Measurements from ENCODE around the gene LIN52. TPM values are rescaled to one million over a fixed set of nuclear protein-coding genes. Genes with fewer than 3 reads are reported as not detected.

Gene LIN52
- total RNA-seq, 1 experiment from 2014 or later = 6.7 TPM

DNA sequence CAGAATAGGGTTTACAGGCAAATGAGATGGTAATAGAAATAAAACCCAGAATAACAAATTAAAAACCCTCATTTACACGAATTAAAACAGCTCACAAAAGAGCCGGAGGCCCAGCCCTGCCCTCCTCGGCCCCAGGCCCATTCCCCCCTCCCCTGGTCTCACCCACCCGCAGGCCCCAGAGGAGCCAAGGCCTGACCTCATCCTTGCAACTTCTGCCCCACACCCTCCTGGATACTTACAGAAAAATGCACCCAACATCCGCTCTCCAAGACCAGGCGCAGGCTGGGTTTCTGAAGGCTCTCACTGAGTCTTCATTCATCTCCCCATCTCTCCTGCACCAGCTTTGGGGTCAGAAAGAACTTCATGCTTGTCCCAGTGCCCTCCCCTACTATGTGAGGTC lies 138.3 kb downstream of the LIN52 start:
- BruUV-seq (replicated peaks) = no TSS peak
- no peak overlapping the region for H3K4me3 ChIP-seq (ENCODE audit: low read depth in 2 of 2, low read length in 2 of 2)
- in situ Hi-C loops (cut with HindIII; ENCODE audit: low pct_unique_long_range_greater_than_20kb, low sequenced_read_pairs) (no loop called here), intact Hi-C loops (cut with micrococcal nuclease; ENCODE audit: unreplicated experiment) (no loop called here)
- no peaks in the 10 kb centered on the region for H3K9me3 ChIP-seq (ENCODE audit: control insufficient read depth, insufficient read depth, low read depth, low read length)
- H3K4me1 ChIP-seq (ENCODE audit: control insufficient read depth, insufficient read depth, low read length) = no peaks in the 10 kb centered on the region
- no peaks in the 10 kb centered on the region for H3K36me3 ChIP-seq (ENCODE audit: control insufficient read depth, insufficient read depth, low read length)
- no peaks in the 10 kb centered on the region for H3K27me3 ChIP-seq (ENCODE audit: control insufficient read depth, insufficient read depth, low read length)
- POLR2A ChIA-PET = no interaction called here
- CTCF ChIA-PET = no interaction called here
- no peak overlapping the region for H3K27ac ChIP-seq (ENCODE audit: low read length)
- ATAC-seq (no peak), DNase-seq (ENCODE audit: low read depth, low spot score) (no peak)
- TF ChIP-seq, protein P1, sequence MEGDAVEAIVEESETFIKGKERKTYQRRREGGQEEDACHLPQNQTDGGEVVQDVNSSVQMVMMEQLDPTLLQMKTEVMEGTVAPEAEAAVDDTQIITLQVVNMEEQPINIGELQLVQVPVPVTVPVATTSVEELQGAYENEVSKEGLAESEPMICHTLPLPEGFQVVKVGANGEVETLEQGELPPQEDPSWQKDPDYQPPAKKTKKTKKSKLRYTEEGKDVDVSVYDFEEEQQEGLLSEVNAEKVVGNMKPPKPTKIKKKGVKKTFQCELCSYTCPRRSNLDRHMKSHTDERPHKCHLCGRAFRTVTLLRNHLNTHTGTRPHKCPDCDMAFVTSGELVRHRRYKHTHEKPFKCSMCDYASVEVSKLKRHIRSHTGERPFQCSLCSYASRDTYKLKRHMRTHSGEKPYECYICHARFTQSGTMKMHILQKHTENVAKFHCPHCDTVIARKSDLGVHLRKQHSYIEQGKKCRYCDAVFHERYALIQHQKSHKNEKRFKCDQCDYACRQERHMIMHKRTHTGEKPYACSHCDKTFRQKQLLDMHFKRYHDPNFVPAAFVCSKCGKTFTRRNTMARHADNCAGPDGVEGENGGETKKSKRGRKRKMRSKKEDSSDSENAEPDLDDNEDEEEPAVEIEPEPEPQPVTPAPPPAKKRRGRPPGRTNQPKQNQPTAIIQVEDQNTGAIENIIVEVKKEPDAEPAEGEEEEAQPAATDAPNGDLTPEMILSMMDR (IDR thresholded peaks at IDR 0.05) = no peak
- TF ChIP-seq SIN3A (IDR thresholded peaks at IDR 0.05; ENCODE audit: borderline replicate concordance, insufficient read depth, low read depth, low read length) (no peak), TCF7L2 (IDR thresholded peaks at IDR 0.05; ENCODE audit: low read depth, low read length) (no peak), POLR2AphosphoS5 (IDR thresholded peaks at IDR 0.05; ENCODE audit: low read depth, low read length) (no peak)
- TF ChIP-seq, protein P2, sequence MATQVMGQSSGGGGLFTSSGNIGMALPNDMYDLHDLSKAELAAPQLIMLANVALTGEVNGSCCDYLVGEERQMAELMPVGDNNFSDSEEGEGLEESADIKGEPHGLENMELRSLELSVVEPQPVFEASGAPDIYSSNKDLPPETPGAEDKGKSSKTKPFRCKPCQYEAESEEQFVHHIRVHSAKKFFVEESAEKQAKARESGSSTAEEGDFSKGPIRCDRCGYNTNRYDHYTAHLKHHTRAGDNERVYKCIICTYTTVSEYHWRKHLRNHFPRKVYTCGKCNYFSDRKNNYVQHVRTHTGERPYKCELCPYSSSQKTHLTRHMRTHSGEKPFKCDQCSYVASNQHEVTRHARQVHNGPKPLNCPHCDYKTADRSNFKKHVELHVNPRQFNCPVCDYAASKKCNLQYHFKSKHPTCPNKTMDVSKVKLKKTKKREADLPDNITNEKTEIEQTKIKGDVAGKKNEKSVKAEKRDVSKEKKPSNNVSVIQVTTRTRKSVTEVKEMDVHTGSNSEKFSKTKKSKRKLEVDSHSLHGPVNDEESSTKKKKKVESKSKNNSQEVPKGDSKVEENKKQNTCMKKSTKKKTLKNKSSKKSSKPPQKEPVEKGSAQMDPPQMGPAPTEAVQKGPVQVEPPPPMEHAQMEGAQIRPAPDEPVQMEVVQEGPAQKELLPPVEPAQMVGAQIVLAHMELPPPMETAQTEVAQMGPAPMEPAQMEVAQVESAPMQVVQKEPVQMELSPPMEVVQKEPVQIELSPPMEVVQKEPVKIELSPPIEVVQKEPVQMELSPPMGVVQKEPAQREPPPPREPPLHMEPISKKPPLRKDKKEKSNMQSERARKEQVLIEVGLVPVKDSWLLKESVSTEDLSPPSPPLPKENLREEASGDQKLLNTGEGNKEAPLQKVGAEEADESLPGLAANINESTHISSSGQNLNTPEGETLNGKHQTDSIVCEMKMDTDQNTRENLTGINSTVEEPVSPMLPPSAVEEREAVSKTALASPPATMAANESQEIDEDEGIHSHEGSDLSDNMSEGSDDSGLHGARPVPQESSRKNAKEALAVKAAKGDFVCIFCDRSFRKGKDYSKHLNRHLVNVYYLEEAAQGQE (IDR thresholded peaks at IDR 0.05; ENCODE audit: insufficient read depth in 1 of 2, low read depth in 2 of 2, low read length in 1 of 2) = no peak

DNA sequence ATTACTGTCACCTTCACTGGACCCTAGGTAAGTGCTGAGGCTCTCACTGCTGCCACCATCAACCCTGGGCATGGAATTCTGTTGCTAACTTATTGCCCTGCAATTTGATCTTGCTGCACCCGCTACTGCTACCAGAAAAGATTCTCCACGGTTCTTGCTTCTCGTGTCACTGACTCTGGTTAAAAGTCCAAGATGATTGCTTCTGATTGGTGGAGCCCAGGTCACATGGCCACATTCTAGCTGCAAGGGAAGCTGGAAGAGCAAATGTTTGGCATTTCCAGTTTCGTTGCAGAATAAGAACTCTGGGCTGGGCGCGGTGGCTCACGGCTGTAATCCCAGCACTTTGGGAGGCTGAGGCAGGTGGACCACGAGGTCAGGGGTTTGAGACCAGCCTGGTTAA lies 147.0 kb downstream of the LIN52 start:
- intact Hi-C loops (cut with micrococcal nuclease; ENCODE audit: unreplicated experiment) (no loop called here), in situ Hi-C loops (cut with HindIII; ENCODE audit: low pct_unique_long_range_greater_than_20kb, low sequenced_read_pairs) (no loop called here)
- BruUV-seq (replicated peaks) = no TSS peak
- Histone ChIP-seq H3K9me3 (ENCODE audit: control insufficient read depth, insufficient read depth, low read depth, low read length) (no peaks in the 10 kb centered on the region; the same call in 1 of the 2 replicates), H3K27me3 (ENCODE audit: control insufficient read depth, insufficient read depth, low read length) (peaks cover 9% of the 10 kb centered on the region), H3K4me3 (ENCODE audit: low read depth in 2 of 2, low read length in 2 of 2) (no peak overlapping the region), H3K36me3 (ENCODE audit: control insufficient read depth, insufficient read depth, low read length) (no peaks in the 10 kb centered on the region), H3K4me1 (ENCODE audit: control insufficient read depth, insufficient read depth, low read length) (no peaks in the 10 kb centered on the region), H3K27ac (ENCODE audit: low read length) (no peak overlapping the region)
- POLR2A ChIA-PET = no interaction called here
- TF ChIP-seq SIN3A (IDR thresholded peaks at IDR 0.05; ENCODE audit: borderline replicate concordance, insufficient read depth, low read depth, low read length) = no peak
- TF ChIP-seq, protein P1 (IDR thresholded peaks at IDR 0.05) = no peak
- no peak for TF ChIP-seq POLR2AphosphoS5 (IDR thresholded peaks at IDR 0.05; ENCODE audit: low read depth, low read length)
- TF ChIP-seq, protein P2 (IDR thresholded peaks at IDR 0.05; ENCODE audit: insufficient read depth in 1 of 2, low read depth in 2 of 2, low read length in 1 of 2) = no peak
- no peak for TF ChIP-seq TCF7L2 (IDR thresholded peaks at IDR 0.05; ENCODE audit: low read depth, low read length)
- DNase-seq (ENCODE audit: low read depth, low spot score) (no peak), ATAC-seq (no peak)
- CTCF ChIA-PET = interaction anchor here (0.6 kb wide), 1 partner anchor 1050 kb away, joined by 3 read pairs; no protein-coding TSS in a partner anchor

Measured in Panc1 (cell line).